GM20431 (cell line): ENCODE results near the gene ZNRF3.
"Not testable (repeated sequence)": the region's sequence is repeated elsewhere in the genome, so short reads cannot be mapped to it uniquely, and the experiment has no call there.

Experiments used
- in situ Hi-C: fragments of 300-500 bp; cut with MseI, MboI; formaldehyde crosslinking; loops from one replicate; pipeline ENCODE4 v1.15.0; 2020; ENCODE audit warnings: low sequenced_read_pairs; ENCODE audit not compliant: unreplicated experiment

ZNRF3 gene

DNA sequence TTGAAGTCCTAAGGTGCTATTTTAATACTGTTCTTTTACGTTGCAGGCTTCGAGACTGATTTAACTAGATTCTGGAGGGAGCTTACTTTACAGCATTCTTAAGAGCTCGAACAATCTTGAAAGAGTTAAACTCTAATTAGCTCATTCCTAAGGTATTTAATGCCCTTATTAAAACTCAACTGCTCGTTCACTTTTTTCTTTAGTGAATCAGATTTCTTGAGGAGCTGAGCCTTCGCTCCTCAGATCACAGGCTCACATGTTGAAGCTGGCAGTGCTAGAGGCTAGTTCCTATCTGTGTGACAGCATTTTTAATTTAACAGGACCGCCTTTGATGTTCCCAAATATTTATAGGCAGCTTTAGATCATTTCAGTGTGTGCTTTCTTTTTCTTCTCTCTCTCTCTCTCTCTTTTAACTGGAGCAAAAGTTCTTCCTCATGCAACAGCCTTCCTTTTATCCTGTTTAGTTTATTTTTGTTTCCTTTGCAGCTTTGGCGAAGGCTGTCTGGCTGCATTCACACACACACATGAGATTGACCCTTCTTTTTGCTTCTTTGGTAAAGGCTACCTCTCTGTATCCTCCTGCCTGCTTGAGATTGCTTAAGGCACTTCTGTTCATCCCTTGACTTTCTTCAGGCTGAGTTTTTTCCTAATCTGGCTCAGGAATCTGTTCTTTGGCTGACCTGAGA lies 21.0 kb downstream of the ZNRF3 start:
- in situ Hi-C loops: no loop called here

- in situ Hi-C loops: no loop called here
Observed at GRCh38 chr22:28905256-28905832, 22.0 kb downstream of the ZNRF3 start.

- in situ Hi-C loops: no loop called here
Observed at GRCh38 chr22:28906312-28906711, 22.9 kb downstream of the ZNRF3 start.

GRCh38 chr22:28907311-28908008 lies 24.1 kb downstream of the ZNRF3 start:
- in situ Hi-C loops: no loop called here

- in situ Hi-C loops: not testable (repeated sequence)
Observed at GRCh38 chr22:28908810-28909209, 25.4 kb downstream of the ZNRF3 start.

DNA sequence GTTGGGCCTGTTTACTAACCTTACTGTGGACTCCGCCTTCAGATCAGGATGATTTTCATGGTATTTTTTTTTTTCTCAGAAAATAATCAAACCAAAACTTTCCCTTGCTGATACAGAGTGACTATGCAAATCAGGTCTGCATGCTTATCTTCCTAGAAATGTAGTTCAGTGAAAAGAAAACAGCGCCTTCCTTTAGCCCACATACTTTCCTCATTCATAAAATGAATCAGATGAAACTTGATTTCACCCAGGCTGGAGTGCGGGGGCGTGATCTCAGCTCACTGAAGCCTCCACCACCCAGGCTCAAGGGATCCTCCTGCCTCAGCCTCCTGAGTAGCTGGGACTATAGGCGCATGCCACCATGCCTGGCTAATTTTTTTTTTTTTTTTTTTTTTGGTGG lies 26.0 kb downstream of the ZNRF3 start:
- in situ Hi-C loops: no loop called here

- in situ Hi-C loops: no loop called here
Observed at GRCh38 chr22:28910569-28911303, 27.4 kb downstream of the ZNRF3 start.

- in situ Hi-C loops: no loop called here
Observed at GRCh38 chr22:28911304-28911690, 27.9 kb downstream of the ZNRF3 start.

GRCh38 chr22:28911777-28912669 lies 28.7 kb downstream of the ZNRF3 start:
- in situ Hi-C loops: no loop called here

DNA sequence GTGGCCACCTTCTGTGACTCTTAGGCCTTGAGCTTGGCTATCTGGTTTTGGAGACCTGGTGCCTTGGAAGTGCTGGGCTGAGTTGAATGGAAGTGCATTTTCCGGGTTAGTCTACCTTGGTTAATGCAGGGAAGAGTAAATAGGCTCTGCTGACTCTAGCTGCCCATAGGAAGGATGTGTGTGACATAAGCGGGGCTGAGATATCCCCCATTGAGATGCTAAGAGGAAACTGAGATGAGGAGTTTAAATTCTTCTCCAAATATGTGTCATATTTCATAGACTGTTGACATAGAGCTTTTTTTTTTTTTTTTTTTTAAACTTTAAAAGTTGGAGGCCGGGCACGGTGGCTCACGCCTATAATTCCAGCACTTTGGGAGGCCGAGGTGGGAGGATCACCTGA lies 30.8 kb downstream of the ZNRF3 start:
- in situ Hi-C loops: no loop called here

GRCh38 chr22:28915969-28916368 lies 32.6 kb downstream of the ZNRF3 start:
- in situ Hi-C loops: no loop called here

GRCh38 chr22:28917747-28918549 lies 34.6 kb downstream of the ZNRF3 start:
- in situ Hi-C loops: no loop called here

GRCh38 chr22:28918550-28919271 lies 35.3 kb downstream of the ZNRF3 start:
- in situ Hi-C loops: no loop called here

DNA sequence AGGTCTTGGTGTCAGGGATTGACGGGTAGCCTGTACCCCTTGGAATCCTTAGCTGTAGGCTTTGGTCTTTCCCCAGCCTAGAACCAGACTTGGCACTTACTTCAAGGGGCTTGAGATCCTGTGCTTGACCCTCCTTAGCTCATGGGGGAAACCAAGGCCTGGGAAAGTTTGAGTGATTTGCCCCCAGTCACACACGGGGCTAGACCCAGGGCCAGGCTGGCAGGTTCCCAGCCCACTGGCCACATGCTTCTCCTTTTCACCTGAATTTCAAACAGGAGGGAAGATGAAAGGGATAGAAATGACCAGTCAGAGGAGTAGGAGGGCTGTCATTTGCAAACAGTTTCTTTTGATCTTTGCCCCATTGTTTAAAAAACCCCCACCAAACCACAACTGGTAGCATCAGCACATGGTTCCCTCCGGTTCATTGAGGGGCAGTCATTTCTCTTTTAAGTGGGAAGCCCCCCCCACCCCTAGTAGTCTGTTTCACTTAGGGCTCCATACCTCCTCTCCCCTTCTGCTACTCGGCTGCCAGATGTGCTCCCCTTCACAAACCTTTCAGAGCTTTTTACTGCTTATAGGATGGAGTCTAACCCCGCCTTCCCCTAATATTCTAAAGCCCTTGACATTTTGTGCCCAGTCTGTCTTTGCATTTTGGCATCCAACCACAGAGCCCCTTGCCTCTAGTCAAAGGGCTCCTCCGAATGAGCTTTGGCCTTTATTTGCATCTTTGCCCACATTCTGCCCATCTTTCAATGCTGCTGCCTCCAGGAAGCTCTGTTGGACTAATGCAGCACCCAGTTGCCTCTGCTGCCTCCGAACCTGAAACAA lies 37.6 kb downstream of the ZNRF3 start:
- in situ Hi-C loops: no loop called here

GRCh38 chr22:28921585-28921879 lies 38.2 kb downstream of the ZNRF3 start:
- in situ Hi-C loops: no loop called here

GRCh38 chr22:28922540-28923244 lies 39.3 kb downstream of the ZNRF3 start:
- in situ Hi-C loops: no loop called here
